ENCODE measurements around the gene KLF13.

Gene KLF13

GRCh38 chr15:31297575-31298456 lies 28.8 kb upstream of the KLF13 start:
- no peak overlapping the region for H3K4me2 ChIP-seq (ENCODE audit: low read length)
- H3K27ac ChIP-seq (ENCODE audit: low read length): no peak overlapping the region
- no peak overlapping the region for H3K9ac ChIP-seq (ENCODE audit: low read length)
- no peak overlapping the region for H2AFZ ChIP-seq (ENCODE audit: low read depth, low read length)
- H3K79me2 ChIP-seq (ENCODE audit: low read length): no peaks in the 10 kb centered on the region
- H3K27me3 ChIP-seq (ENCODE audit: low read depth, low read length): peaks cover 20% of the 10 kb centered on the region
- no peaks in the 10 kb centered on the region for H4K20me1 ChIP-seq (ENCODE audit: insufficient read depth, low read length)
- no peaks in the 10 kb centered on the region for H3K36me3 ChIP-seq (replicated peaks; ENCODE audit: low read depth, low read length)
- H3K4me3 ChIP-seq (ENCODE audit: low read length): no peak overlapping the region
- H3K9me3 ChIP-seq (ENCODE audit: insufficient read depth, low read length): no peaks in the 10 kb centered on the region
- peaks cover 19% of the 10 kb centered on the region for H3K4me1 ChIP-seq (ENCODE audit: low read length)
- TF ChIP-seq CTCF (IDR thresholded peaks at IDR 0.05; ENCODE audit: low read depth, low read length) (no peak), EZH2phosphoT487 (IDR thresholded peaks at IDR 0.05; ENCODE audit: low read depth) (no peak)

GRCh38 chr15:31298707-31299172 lies 27.9 kb upstream of the KLF13 start:
- Histone ChIP-seq H3K27ac (ENCODE audit: low read length) (no peak overlapping the region), H3K9ac (ENCODE audit: low read length) (no peak overlapping the region), H3K27me3 (ENCODE audit: low read depth, low read length) (peaks cover 11% of the 10 kb centered on the region; the same call in 1 of the 2 replicates), H3K36me3 (replicated peaks; ENCODE audit: low read depth, low read length) (no peaks in the 10 kb centered on the region), H2AFZ (ENCODE audit: low read depth, low read length) (no peak overlapping the region), H3K79me2 (ENCODE audit: low read length) (no peaks in the 10 kb centered on the region), H3K4me3 (ENCODE audit: low read length) (no peak overlapping the region), H3K4me1 (ENCODE audit: low read length) (peaks cover 26% of the 10 kb centered on the region), H3K4me2 (ENCODE audit: low read length) (no peak overlapping the region), H4K20me1 (ENCODE audit: insufficient read depth, low read length) (no peaks in the 10 kb centered on the region), H3K9me3 (ENCODE audit: insufficient read depth, low read length) (no peaks in the 10 kb centered on the region)
- TF ChIP-seq CTCF (IDR thresholded peaks at IDR 0.05; ENCODE audit: low read depth, low read length): no peak

- no peak overlapping the region for H2AFZ ChIP-seq (ENCODE audit: low read depth, low read length)
- H3K36me3 ChIP-seq (replicated peaks; ENCODE audit: low read depth, low read length): no peaks in the 10 kb centered on the region
- H4K20me1 ChIP-seq (ENCODE audit: insufficient read depth, low read length): no peaks in the 10 kb centered on the region
- H3K9me3 ChIP-seq (ENCODE audit: insufficient read depth, low read length): no peaks in the 10 kb centered on the region
- H3K79me2 ChIP-seq (ENCODE audit: low read length): no peaks in the 10 kb centered on the region
- no peak overlapping the region for H3K4me3 ChIP-seq (ENCODE audit: low read length)
- TF ChIP-seq CTCF (IDR thresholded peaks at IDR 0.05; ENCODE audit: low read depth, low read length) (no peak), EZH2phosphoT487 (IDR thresholded peaks at IDR 0.05; ENCODE audit: low read depth) (no peak)
- no peak overlapping the region for H3K9ac ChIP-seq (ENCODE audit: low read length)
- H3K4me2 ChIP-seq (ENCODE audit: low read length): no peak overlapping the region
- H3K27ac ChIP-seq (ENCODE audit: low read length): no peak overlapping the region
- 0 out of 2 replicates have a peak, but pooled peaks cover 6% of the 10 kb centered on the region for H3K27me3 ChIP-seq (ENCODE audit: low read depth, low read length)
- peaks cover 21% of the 10 kb centered on the region for H3K4me1 ChIP-seq (ENCODE audit: low read length)
These were observed 26.4 kb upstream of the KLF13 start for GRCh38 chr15:31300208-31300661.

GRCh38 chr15:31300981-31301672 lies 25.5 kb upstream of the KLF13 start:
- Histone ChIP-seq H3K4me3 (ENCODE audit: low read length) (no peak overlapping the region), H3K4me1 (ENCODE audit: low read length) (peaks cover 21% of the 10 kb centered on the region), H3K9ac (ENCODE audit: low read length) (no peak overlapping the region), H3K9me3 (ENCODE audit: insufficient read depth, low read length) (no peaks in the 10 kb centered on the region), H4K20me1 (ENCODE audit: insufficient read depth, low read length) (no peaks in the 10 kb centered on the region), H3K79me2 (ENCODE audit: low read length) (no peaks in the 10 kb centered on the region), H2AFZ (ENCODE audit: low read depth, low read length) (peak overlapping the region; percentile 76), H3K27ac (ENCODE audit: low read length) (no peak overlapping the region), H3K36me3 (replicated peaks; ENCODE audit: low read depth, low read length) (no peaks in the 10 kb centered on the region), H3K27me3 (ENCODE audit: low read depth, low read length) (peaks cover 11% of the 10 kb centered on the region), H3K4me2 (ENCODE audit: low read length) (no peak overlapping the region)
- TF ChIP-seq CTCF (IDR thresholded peaks at IDR 0.05; ENCODE audit: low read depth, low read length): no peak
